Measurements from ENCODE around the gene PIGQ. TPM values are rescaled to one million over a fixed set of nuclear protein-coding genes. Genes with fewer than 3 reads are reported as not detected.

The PIGQ gene
- total RNA-seq, 1 experiment from 2014 or later: 38.8 TPM

- in situ Hi-C loops (cut with HindIII; ENCODE audit: low sequenced_read_pairs): no loop called here
- no peak for DNase-seq (ENCODE audit: low spot score)
Measured at GRCh38 chr16:564690-565418, 4.9 kb upstream of the PIGQ start.

GRCh38 chr16:565419-566330, 4.1 kb upstream of the PIGQ start:
- in situ Hi-C loops (cut with HindIII; ENCODE audit: low sequenced_read_pairs): no loop called here
- no peak for DNase-seq (ENCODE audit: low spot score)

- in situ Hi-C loops (cut with HindIII; ENCODE audit: low sequenced_read_pairs): no loop called here
Measured at GRCh38 chr16:566475-567372, 3.0 kb upstream of the PIGQ start, which contains the start of gene NHLRC4. Gene NHLRC4 (plus strand): TSS chr16:567005. CDS start chr16:568048, 1,043 bp downstream.

GRCh38 chr16:567373-568256, 2.2 kb upstream of the PIGQ start:
- no peak for DNase-seq (ENCODE audit: low spot score)
- in situ Hi-C loops (cut with HindIII; ENCODE audit: low sequenced_read_pairs): no loop called here

More at GRCh38 chr16:566475-567372, 3.0 kb upstream of the PIGQ start, which contains the start of gene NHLRC4:
- DNase-seq (ENCODE audit: low spot score): no peak

- in situ Hi-C loops (cut with HindIII; ENCODE audit: low sequenced_read_pairs): no loop called here
- peak; percentile 56 for DNase-seq (ENCODE audit: low spot score)
Measured at GRCh38 chr16:568401-569258, 1.1 kb upstream of the PIGQ start.

- in situ Hi-C loops (cut with HindIII; ENCODE audit: low sequenced_read_pairs): no loop called here
- DNase-seq (ENCODE audit: low spot score): no peak
Measured at GRCh38 chr16:572865-573650, 3.3 kb downstream of the PIGQ start.

- DNase-seq (ENCODE audit: low spot score): no peak
Measured at GRCh38 chr16:574021-574760, 4.4 kb downstream of the PIGQ start.

GRCh38 chr16:575354-576196, 5.8 kb downstream of the PIGQ start:
- in situ Hi-C loops (cut with HindIII; ENCODE audit: low sequenced_read_pairs): no loop called here
- no peak for DNase-seq (ENCODE audit: low spot score)

More at GRCh38 chr16:574021-574760, 4.4 kb downstream of the PIGQ start:
- in situ Hi-C loops (cut with HindIII; ENCODE audit: low sequenced_read_pairs): no loop called here

- no peak for DNase-seq (ENCODE audit: low spot score)
- in situ Hi-C loops (cut with HindIII; ENCODE audit: low sequenced_read_pairs): no loop called here
Measured at GRCh38 chr16:576197-576822, 6.5 kb downstream of the PIGQ start.

GRCh38 chr16:576823-577201, 7.0 kb downstream of the PIGQ start:
- in situ Hi-C loops (cut with HindIII; ENCODE audit: low sequenced_read_pairs): no loop called here
- DNase-seq (ENCODE audit: low spot score): no peak

- no peak for DNase-seq (ENCODE audit: low spot score)
- in situ Hi-C loops (cut with HindIII; ENCODE audit: low sequenced_read_pairs): no loop called here
Measured at GRCh38 chr16:577796-578195, 8.0 kb downstream of the PIGQ start.

GRCh38 chr16:578232-578869, 8.6 kb downstream of the PIGQ start:
- DNase-seq (ENCODE audit: low spot score): no peak
- in situ Hi-C loops (cut with HindIII; ENCODE audit: low sequenced_read_pairs): no loop called here

- in situ Hi-C loops (cut with HindIII; ENCODE audit: low sequenced_read_pairs): no loop called here
- peak; percentile 80 for DNase-seq (ENCODE audit: low spot score)
Measured at GRCh38 chr16:578870-579405, 9.2 kb downstream of the PIGQ start.
